Inflammatory macrophage (primary cell): Measurements from ENCODE around the gene ZCCHC7.

Source experiments
- DNase-seq, 2 donors: peaks; one replicate each; pipeline ENCODE4 v3.0.0-alpha.2; 2020 to 2022

ZCCHC7 gene

DNA sequence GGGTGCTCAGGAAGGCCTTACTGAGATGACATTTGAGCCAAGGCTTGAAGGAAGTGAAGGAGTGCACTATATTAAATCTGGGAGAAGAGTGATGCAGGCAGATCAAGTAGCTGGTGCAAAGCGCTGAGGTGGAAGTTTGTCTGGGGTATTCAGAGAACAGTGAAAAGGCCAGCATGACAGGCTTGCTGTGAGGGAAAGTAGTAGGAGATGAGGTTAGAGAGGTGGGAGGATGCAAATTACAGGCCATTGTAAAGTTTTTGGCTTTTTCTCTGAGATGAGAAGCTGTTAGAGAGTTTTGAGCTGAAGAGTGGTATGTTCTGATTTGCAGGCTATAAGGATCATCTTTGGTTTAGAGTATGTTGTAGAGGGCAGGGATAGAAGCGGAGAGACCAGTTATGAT, 221.3 kb downstream of the ZCCHC7 start:
- DNase-seq: no peak

DNA sequence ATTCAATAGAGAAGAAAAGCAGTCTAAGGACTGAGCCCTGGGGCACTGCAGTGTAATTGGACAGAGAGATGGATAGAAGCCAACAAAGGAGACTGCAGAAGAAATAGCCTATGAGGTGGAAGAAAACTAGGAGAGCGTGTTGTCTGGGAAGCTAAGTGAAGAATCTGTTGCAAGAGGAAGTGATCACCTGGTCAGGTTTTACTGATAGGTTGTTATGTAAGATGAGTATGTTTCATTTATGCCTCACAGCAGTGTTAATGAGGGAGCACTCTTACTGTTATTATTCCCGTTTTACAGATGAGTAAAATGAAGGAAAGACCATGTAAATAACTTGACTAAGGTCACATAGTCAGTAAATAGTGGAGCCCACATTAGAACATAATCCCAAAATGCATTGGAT, 222.1 kb downstream of the ZCCHC7 start:
- no peak for DNase-seq

DNA sequence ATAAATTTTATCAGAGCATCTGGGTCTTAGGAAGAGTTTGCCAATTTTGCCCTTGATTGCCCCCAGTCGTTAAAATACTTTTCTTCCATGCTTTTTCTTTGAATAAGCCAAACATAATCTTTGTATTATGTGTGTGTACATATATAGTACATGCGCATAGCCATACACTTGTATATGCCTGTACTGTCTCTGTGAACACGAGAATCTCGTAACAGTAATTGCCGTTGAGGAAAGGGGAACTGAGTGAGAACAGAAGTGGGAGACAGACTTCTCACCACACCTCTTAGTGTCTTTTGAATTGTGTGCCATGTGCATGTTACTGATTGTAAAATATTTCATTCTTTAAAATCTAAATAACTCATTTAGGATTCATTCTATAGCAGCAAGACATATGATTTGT, 222.5 kb downstream of the ZCCHC7 start:
- no peak for DNase-seq

DNA sequence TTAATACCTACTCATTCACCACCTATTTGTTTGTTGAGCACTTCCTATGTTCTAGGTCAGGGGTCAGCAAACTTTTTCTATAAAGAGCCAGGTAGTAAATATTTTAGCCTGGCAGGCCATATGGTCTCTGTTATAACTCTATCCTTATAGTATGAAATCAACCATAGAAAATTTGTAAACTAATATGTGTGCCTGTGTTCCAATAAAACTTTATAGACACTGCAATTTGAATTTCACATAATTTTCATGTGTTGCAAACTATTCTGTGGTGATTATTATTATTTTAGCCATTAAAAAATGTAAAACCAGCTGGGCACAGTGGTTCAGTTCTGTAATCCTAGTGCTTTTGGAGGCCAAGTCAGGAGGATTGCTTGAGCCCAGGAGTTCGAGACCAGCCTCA, 223.3 kb downstream of the ZCCHC7 start:
- DNase-seq: no peak

DNA sequence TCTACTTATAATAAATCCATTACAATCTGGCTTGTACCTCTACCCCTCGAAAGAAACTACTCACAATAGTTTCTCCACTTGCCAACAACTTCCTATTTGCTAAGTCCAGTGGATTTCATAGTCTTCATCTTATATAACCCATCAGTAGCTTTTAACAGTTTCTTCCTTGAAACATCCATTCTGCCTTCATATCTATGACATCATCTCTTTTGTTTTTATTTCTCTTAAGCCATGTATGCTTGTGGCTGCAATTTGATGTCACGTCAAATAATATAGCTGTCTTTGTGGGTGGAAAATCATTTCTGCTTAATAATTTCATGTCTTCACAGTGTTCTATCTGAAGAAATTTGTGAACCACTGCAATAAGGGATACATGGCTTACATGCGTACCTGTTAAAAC, 224.7 kb downstream of the ZCCHC7 start:
- DNase-seq: no peak

DNA sequence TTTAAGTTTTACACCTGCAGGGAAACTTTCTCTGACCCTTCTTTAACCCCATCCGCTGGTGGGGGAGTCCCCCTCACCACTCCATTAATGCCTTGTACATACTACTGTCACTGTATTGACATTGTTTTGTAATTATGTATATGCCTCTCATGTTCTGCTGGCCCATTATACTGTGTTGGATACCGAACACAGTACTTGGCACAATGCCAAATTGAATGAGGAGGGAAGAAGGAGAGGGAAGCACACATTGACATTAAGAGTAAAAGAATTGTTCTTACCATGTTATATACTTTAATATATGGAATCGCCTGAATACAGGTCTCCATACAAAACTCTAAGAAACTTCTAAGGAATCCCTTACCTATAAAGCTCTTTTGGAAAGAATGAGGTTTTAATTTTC, 228.5 kb downstream of the ZCCHC7 start:
- no peak for DNase-seq

DNA sequence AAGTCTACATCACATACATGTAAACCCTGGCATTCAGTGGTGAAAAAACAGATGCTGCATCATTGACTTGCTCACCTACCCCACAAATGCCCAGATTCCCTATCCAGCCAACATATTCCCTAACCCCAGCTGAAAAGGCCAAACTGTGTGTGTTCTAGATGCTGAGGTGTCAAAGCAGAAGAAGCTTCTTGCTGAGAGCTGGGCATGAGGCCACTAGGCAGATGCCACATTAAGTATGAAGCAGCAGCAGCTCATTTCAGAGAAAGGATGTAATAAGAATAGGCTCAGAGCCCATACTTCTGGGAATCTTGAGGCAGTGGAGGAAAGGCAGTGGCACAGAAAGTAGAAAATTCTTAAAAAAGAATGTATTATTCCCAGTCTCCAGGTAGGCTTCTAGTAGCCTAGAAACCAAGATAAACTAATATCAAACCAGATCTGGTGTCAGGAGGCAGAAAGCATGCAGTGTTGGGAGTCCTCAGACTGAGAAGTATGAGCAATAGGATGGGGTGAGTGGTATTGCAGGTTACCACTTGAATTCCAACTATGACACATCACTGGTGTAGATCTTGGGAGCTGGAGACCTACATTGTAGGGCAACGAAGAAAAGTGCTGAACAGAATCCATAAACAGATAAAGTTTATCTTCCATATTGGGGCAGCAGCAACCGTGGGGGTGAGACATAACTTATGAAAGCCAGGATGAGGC, 230.3 kb downstream of the ZCCHC7 start:
- DNase-seq: no peak

DNA sequence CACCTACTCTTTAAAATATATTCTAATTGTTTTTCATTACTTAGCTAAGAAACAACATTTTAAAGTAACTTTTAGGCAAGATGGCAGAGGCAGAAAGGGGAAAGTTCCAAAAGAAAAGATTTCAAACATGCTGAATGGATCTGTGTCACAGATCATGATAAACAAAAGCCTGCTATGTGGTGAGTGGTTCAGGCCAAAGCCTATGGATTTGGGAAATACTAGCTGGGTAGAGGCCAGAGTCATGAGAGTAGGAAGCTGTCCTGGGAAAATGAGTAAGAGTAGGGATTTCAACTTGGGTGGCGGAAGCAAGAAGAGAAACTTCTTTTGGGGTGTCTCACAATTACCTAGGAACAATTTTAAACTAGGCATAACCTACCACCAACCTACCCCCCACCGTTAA, 233.4 kb downstream of the ZCCHC7 start:
- DNase-seq: no peak

DNA sequence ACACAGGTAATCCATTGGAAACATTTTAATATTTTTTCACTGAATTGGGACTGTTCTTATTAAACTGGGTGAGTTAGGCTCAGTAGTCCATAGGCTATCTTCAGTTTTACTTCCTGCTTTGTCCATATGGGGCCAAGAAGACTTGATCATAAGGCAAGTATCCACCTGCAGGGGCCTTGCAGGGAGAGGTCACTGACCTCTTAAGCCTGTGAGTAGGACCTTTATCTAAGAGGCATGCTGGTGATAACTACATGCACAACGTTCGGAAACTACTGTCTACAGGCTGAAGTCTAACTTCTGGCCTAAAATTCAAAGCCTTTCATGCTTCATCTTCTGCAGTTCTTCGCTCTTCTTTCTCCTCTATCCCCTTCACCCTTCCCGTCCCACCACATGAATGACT, 242.1 kb downstream of the ZCCHC7 start:
- DNase-seq: no peak

DNA sequence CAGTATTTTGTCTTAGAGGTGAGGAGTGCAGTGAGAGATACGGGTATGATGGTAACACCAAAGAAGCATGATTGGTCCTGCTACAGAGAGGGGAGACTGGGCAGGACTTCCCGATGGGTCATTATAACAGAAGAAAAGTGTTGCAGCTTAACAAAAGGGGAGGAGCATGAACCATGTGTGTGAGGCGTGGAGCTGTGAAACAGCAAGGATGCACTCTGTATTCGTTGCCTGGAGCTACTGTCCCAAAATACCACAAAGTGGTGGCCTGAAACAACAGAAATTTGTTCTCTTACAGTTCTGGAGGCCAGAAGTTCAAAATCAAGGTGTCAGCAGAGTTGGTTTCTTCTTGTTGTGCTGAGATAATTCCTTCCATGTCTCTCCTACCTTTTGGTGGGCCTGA, 242.8 kb downstream of the ZCCHC7 start:
- DNase-seq: no peak

DNA sequence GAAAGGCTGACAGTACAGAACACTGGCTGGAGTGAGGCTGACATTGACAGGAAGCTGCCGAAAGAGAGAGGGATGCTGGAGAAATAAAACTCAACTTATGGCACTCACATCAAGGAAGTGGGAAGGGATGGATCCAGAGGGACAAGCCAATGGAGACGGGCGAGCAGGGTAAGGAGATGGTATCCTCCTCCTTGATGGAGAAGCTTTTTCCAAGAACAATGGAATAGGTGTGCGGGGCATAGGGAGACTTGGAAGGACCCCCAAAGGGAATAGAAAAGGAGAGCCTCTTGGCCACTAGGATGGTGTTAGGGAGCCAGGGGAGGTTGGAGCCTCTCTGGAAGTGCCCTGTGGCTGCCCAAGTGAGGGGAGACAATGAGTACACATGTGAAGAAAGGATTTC, 243.8 kb downstream of the ZCCHC7 start:
- no peak for DNase-seq

DNA sequence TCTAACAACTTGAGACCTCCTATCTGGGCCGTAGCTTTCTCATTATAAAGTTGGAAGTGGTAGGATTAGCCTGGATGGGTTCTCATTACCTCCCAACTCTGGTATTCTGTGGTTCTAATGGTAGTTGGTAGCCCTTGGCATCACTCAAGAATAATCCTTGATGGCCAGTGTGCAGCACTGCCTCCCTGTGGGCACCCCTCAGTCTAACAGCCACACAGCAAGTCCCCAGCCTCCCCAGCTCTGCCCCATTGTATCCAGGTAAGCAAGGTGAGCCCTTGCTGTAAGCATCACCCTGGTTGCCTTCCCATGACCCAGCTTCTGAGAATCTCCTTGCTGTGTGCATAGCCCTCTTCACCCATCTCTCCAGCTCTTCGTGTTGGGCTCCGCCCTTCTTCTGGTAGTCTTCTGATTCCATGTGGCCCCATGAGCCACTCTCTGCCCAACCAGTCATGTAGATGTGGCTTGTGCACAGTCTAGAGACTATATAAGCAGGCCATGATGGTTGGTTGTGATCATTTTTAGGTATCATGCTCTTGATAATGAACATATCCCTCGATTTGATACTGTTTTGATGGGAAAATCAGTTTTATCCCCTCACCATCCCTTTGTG, 244.5 kb downstream of the ZCCHC7 start:
- DNase-seq: no peak

DNA sequence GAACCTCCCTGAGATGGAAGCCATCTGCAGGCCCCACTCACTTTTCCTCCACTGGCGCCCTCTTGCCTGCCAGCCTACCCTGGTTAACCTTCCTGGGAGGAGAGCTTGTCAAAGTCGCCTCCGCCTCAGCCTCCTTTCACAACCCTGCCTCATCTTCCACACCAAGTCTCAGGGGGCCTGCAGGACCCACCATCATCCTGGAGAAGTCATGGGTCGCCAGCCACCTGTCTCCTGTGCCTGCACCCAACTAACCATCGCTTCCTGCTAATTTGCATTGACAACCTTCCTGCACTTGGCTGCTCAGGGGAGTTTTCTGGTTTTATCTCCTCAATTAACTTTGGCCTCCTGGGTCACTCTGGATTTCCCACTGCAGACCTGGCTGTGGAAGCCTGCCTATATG, 249.3 kb downstream of the ZCCHC7 start:
- DNase-seq: no peak

DNA sequence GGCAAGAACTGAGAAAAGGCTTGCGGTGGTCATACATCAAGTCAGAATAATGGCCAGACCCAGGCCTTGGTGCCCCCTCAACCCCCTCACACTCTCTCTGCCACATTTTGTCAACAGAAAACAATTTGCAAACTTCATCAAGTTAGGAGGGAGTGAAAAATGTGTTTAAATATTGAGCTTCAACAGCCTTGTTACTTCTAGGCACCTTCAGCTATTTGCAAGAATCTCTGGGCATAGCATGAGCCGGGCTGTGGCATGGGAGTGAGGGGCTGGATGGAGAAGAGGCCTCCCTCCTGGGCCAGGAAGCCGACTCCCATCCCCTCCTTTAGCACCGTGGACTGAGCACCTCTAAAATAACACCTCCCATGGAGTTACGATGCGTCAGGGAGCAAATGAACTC, 249.9 kb downstream of the ZCCHC7 start:
- DNase-seq: no peak

DNA sequence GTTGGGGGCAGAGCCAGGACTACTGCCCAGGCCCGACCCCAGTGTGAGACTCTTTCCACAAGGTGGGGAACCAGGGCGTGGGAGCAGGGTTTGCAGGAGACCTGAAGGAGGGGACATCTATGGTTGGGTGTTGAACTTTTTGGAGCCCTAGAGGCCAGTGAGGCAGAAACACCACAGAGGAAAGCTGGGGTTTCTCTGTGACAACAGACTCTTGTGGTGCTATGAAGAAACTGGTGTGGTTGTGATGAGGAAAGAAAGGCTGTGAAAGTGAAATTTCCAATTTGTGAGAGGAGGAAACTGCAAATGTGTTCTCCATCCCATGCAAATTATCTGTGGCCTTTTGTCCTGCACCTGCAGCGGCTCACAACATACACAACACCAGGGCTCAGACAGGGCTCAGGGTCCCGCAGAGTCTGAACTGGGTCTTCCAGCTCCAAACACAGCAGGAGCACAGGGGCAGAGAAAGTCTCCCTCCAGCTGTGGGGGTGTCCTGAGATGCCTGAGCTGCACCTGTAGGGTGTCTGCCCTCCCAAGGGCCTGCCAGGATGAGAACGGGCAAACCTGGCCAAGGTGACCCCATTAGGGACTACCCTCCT, 250.7 kb downstream of the ZCCHC7 start:
- DNase-seq: peak in 1 of 2 donors; percentile 0

DNA sequence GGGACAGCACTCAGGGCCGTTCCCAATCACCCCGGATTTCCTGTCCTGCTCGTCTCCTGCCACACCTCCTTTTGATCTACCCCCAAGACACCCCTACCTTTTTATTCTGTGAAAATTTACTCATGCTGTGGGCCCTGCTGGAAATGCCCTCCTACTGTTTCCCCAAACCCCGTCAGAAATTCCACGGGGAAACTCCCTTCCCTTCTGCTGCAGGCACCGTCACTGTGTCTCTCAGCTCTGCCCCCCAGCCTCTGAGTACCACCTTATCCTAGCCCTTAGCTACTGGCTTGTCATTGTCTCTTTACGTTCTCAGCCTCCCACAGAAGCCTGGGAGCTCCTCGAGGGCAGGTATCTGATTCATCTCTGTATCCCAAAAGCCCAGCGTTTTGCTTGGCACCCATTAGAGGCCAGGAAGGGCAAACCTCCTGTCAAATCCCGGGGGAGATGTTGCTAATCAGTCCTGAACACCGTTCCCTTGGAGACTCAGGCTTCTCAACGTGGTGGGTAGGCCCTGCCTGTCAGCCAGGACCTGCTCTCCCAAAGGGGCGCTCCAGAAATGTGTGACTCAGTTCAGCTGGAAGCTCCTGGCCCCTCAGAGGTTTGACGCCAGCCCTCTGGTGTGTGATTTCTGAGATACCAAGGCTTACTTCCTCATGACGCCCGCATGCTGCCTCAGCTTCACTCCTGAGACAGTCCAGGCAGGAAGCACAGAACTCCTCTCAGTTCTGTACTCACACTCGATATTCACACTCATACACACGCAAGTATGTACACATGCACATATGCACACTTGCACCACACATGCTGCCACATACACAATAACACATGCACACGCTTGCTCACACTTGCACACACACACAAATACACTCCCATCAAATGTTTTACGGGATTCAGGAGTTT, 251.4 kb downstream of the ZCCHC7 start:
- DNase-seq: no peak

DNA sequence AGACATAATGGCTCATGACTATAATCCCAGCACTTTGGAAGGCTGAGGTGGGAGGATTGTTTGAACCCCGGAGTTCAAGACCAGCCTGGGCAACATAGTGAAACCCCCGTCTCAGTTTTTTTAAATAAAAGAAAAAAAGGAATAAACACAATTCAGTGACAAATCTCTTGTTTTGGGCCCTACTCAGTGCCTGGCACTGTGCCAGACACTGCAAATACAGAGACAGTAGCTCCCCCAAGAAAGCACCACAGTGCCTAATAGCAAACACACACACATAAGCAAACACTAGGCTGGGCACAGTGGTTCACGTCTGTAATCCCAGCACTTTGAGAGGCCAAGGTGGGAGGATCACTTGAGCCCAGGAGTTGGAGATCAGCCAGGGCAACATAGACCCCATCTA, 252.5 kb downstream of the ZCCHC7 start:
- no peak for DNase-seq

DNA sequence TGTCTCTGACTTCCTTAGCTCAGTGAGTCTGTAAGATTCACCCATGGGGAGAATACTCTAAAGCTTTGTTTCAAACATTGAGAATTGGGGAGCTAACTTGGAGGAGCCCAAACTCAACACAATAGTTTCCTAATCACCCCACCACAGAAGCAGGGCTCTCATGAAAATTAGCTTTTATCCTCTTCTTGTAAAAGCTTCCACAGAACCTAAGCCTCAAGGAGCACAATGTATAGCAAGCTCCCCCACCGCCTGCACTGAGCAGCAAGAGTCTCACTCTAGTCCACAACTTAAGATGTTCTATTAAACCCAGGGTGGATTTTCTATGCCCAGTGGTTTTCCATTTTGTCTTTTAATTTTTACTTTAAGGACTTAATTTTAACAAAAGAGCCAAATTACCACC, 253.2 kb downstream of the ZCCHC7 start:
- DNase-seq: no peak

DNA sequence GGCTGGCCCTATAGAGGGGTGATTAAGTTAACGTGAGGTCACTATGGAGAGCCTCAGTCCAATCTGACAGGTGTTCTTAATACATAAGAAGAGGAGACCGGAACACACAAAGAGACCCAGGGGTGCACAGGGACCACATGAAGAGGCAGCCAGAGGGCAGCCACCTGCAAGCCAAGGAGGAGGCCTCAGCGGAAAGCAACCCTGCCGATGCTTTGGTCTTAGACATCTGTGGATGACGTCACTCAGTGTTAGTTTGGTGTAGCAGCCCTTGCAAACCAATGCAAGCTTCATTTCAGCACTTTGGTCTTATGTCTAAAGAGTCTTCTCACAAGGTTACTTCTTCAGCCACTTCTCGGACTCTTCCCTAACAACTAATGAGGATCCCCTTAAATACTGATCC, 254.5 kb downstream of the ZCCHC7 start:
- no peak for DNase-seq

DNA sequence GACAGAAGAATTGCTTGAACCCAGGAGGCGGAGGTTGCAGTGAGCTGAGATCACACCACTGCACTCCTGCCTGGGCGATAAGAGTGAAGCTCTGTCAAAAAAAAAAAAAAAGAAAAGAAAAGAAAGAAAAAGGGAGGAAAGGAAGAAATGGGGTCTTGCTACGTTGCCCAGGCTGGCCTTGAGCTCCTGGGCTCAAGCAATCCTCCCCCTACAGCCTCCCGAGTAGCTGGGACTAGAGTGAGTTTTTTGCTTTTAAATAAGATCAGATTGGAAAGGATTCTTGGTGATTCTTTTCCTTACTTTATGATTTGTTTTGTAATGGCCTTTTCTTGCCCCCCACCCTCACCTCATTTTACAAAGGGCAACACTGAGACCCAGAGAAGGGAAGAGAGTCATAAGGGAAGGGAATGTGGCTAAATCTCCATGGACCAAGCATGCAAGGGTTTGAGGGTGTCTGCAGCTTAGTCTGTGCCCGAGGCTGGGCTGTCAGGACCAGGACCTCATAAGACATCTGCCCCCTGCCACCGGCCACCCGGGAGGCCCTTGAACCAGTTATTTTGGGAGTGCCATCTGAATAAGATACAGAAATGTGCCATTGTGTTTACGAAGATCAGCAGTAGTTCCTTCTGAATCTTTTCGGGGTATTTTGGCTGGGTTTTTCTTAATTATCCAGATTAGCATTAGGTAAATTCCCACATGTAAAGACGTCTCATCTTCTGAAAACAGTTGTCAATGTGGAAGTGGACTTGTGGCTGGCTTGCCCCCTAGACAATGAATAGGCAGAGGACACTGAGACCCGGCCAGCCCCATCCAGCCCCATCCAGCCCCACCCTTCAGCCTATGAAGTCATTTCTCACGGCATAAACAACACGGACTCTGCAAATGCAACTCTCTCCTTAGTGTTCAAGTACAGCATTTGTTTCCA, 257.6 kb downstream of the ZCCHC7 start:
- no peak for DNase-seq

DNA sequence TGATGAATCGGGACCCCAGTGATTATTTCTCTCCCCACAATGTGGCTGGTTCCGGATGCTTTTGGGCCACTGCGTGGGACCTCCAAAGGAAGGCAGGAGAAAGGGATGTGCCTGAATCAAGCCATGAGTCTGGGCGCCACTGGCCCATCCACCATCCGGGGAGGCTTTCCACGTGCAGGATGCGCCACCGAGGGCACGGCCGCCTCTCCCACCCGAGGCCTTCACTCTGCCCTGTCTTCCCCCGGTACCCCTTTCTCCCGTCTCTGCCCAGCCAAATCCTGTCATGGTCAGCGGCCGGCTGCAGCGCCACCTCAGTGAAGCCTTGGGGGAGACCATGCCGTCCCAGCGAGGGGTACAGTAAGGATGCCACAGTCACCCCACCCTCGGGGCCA, 258.2 kb downstream of the ZCCHC7 start:
- no peak for DNase-seq

DNA sequence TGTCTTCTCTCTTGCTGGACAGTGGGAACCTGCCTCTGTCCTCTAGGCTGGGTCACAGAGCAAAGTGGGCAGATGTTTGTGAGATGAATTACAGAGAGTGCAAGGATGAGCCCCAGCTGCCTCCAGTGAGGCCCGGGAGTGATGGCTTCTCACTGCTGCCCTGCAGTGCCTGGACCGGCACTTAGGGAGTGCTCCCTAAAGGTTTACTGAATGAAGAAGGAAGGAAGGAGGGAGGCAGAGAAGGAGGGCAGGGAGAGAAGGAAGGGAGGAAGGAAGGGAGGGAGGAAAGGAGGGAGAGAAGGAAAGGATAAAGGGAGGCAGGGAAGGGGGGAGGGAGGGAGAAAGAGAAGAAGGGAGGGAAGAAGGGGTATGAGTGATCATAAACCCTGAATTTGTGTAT, 259.5 kb downstream of the ZCCHC7 start:
- DNase-seq: no peak
